Islet of Langerhans (tissue), 1 donor: Measurements from ENCODE around the gene GRXCR2.

ENCODE experiments used
- FAIRE-seq: peaks from one replicate; lab custom pipeline; 2011; peaks lifted over from hg19 to GRCh38; lab: Jason Lieb, UNC

GRXCR2 gene

GRCh38 chr5:145834917-145835847 is 37.6 kb downstream of the GRXCR2 start, which contains the start of gene PRELID2:
Gene PRELID2 (minus strand): TSS chr5:145835342. CDS start chr5:145835251, 91 bp downstream.
- no peak for FAIRE-seq

GRCh38 chr5:145834554-145834916 is 38.3 kb downstream of the GRXCR2 start:
- FAIRE-seq, result no peak

- FAIRE-seq, result no peak
Measured at GRCh38 chr5:145833631-145834200, 39.1 kb downstream of the GRXCR2 start.

- FAIRE-seq, result no peak
Measured at GRCh38 chr5:145830594-145830993, 42.2 kb downstream of the GRXCR2 start.

- FAIRE-seq, result peak; percentile 27
Measured at GRCh38 chr5:145829708-145830361, 43.0 kb downstream of the GRXCR2 start.

- FAIRE-seq, result no peak
Measured at GRCh38 chr5:145826895-145827674, 45.7 kb downstream of the GRXCR2 start.

GRCh38 chr5:145825751-145826180 is 47.0 kb downstream of the GRXCR2 start:
- peak; percentile 88 for FAIRE-seq

- FAIRE-seq, result no peak
Measured at GRCh38 chr5:145824040-145824439, 48.8 kb downstream of the GRXCR2 start.

- no peak for FAIRE-seq
Measured at GRCh38 chr5:145818604-145819003, 54.2 kb downstream of the GRXCR2 start.

- FAIRE-seq, result no peak
Measured at GRCh38 chr5:145812877-145813276, 59.9 kb downstream of the GRXCR2 start.

GRCh38 chr5:145811834-145812625 is 60.8 kb downstream of the GRXCR2 start:
- no peak for FAIRE-seq
